A673 (cell line): ENCODE measurements around the gene PRR15. TPM values are rescaled to one million over a fixed set of nuclear protein-coding genes. Genes with fewer than 3 reads are reported as not detected.

ENCODE experiments used
- BruUV-seq: library from RNA; stranded (reverse); fragments of 400-500 nt; replicated peaks from 2 replicates; lab custom pipeline; 2021; lab: Mats Ljungman, UMichigan
- CTCF ChIA-PET: fragments of 300-600 bp; sonication (Branson Sonifier 250); formaldehyde crosslinking; loops from one replicate; lab custom pipeline; 2022; ENCODE audit warnings: antibody characterized with exemption; lab: Charles Lee
- POLR2A ChIA-PET: fragments of 300-600 bp; sonication (Branson Sonifier 250); formaldehyde crosslinking; loops from one replicate; lab custom pipeline; 2022; ENCODE audit warnings: antibody characterized with exemption; ENCODE audit not compliant: low non-redundant PET; lab: Charles Lee
- DNase-seq: peaks from one replicate; pipeline ENCODE4 v3.0.0-alpha.2; 2015; ENCODE audit warnings: low spot score
- H3K27ac ChIP-seq: fragments of 200-600 bp; sonication (generic); 2 replicates; pipeline ENCODE4 v1.5.1; 2016; ENCODE audit warnings: mixed run types, low read depth, mild to moderate bottlenecking, mixed read lengths, antibody characterized with exemption, low read length; ENCODE audit not compliant: poor library complexity, severe bottlenecking
- H3K27me3 ChIP-seq: fragments of 200-600 bp; sonication (generic); replicated peaks from 2 replicates; pipeline ENCODE4 v1.6.1; 2017; ENCODE audit warnings: mixed run types, low read depth, mild to moderate bottlenecking, mixed read lengths, antibody characterized with exemption, low read length; ENCODE audit not compliant: insufficient read depth, poor library complexity
- H3K36me3 ChIP-seq: fragments of 200-600 bp; sonication (generic); 2 replicates; pipeline ENCODE4 v1.6.1; 2016; ENCODE audit warnings: mixed run types, mild to moderate bottlenecking, mixed read lengths, antibody characterized with exemption, low read length; ENCODE audit not compliant: insufficient read depth, poor library complexity, severe bottlenecking
- H3K4me1 ChIP-seq: fragments of 200-600 bp; sonication (generic); 2 replicates; pipeline ENCODE4 v1.6.1; 2017; ENCODE audit warnings: mixed run types, mild to moderate bottlenecking, mixed read lengths, antibody characterized with exemption, low read length; ENCODE audit not compliant: insufficient read depth, poor library complexity, severe bottlenecking
- H3K4me3 ChIP-seq: fragments of 200-600 bp; sonication (generic); 2 replicates; pipeline ENCODE4 v1.5.1; 2016; ENCODE audit warnings: low read depth, mixed run types, mild to moderate bottlenecking, mixed read lengths, low read length; ENCODE audit not compliant: poor library complexity, severe bottlenecking
- H3K9me3 ChIP-seq: fragments of 200-600 bp; sonication (generic); 2 replicates; pipeline ENCODE4 v1.6.1; 2016; ENCODE audit warnings: mixed run types, low read depth, mild to moderate bottlenecking, mixed read lengths, antibody characterized with exemption, low read length; ENCODE audit not compliant: poor library complexity, severe bottlenecking
- CTCF ChIP-seq: fragments of 300-800, 200-600 bp; sonication (generic); conservative IDR thresholded peaks from 2 replicates; pipeline ENCODE4 v1.5.1; 2017; ENCODE audit warnings: low read depth, mild to moderate bottlenecking, antibody characterized with exemption, low read length, moderate library complexity, mixed read lengths
- EZH2 ChIP-seq: fragments of 200-600 bp; sonication (generic); IDR thresholded peaks from 2 replicates; pipeline ENCODE4 v1.6.1; 2017; ENCODE audit warnings: borderline replicate concordance, low read depth, mild to moderate bottlenecking, mixed read lengths, antibody characterized with exemption, low read length; ENCODE audit not compliant: poor library complexity, severe bottlenecking
- intact Hi-C: fragments of 100-400 bp; cut with micrococcal nuclease; formaldehyde crosslinking; loops from one replicate; pipeline ENCODE4 v1.10.0; 2022; ENCODE audit not compliant: unreplicated experiment
- total RNA-seq: library from RNA; stranded (reverse); gene quantifications from 2 replicates; pipeline ENCODE4 v1.2.3, GENCODE V29; 2021

The PRR15 gene
- total RNA-seq, 1 experiment from 2014 or later: 0.17 TPM

DNA sequence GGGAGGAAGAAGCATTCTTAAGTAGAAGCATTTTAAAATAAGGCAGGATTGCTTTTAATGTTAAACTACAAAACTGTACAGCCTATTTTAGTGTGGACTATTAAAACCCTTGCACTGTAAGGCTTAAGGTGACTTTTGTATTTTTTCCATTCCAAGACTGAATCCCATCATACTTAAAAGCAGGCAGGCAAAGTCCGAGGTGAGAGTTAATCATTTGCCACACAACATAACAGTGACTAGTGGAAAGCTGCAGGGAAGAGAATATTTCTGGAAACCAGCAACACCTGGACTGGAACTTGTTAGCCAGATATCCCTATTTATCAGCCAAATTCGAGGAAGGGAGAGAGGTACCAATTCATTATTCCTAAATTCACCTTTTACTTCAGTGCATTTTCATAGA, 3.5 kb downstream of the PRR15 start:
- H3K4me3 ChIP-seq: no peak overlapping the region
- POLR2A ChIA-PET: no interaction called here
- no peak for DNase-seq
- H3K27ac ChIP-seq: no peak overlapping the region
- no peaks in the 10 kb centered on the region for H3K9me3 ChIP-seq
- no TSS peak for BruUV-seq
- intact Hi-C loops: no loop called here
- H3K36me3 ChIP-seq: no peaks in the 10 kb centered on the region
- CTCF ChIA-PET: no interaction called here
- peaks cover 16% of the 10 kb centered on the region for H3K4me1 ChIP-seq
- TF ChIP-seq CTCF: no peak
- no peak for TF ChIP-seq EZH2
- peaks cover 71% of the 10 kb centered on the region for H3K27me3 ChIP-seq

DNA sequence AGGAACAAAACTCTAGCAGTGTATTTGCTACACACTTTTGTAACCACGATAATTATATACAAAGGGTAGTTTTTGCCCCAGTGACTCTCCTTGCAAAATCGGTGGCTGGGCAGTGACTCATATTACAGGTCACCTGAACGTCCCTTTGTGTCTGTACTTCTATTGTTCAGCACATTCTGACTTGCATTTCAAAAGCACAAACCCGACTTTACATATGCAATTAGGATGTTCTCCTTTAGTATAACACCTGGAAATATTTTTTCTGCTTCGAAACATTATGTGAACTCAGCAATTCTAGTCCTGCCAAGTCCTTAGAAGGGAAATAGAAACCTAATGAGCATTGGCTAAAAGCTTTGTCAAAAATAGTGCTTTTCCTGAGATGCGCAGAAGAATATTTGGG, 6.0 kb downstream of the PRR15 start:
- TF ChIP-seq EZH2 (no peak), CTCF (no peak)
- DNase-seq: no peak
- POLR2A ChIA-PET: no interaction called here
- H3K9me3 ChIP-seq: no peaks in the 10 kb centered on the region
- no peaks in the 10 kb centered on the region for H3K36me3 ChIP-seq
- BruUV-seq: no TSS peak
- intact Hi-C loops: no loop called here
- H3K27me3 ChIP-seq: peaks cover 54% of the 10 kb centered on the region
- CTCF ChIA-PET: no interaction called here
- H3K4me3 ChIP-seq: no peak overlapping the region
- no peak overlapping the region for H3K27ac ChIP-seq
- peaks cover 11% of the 10 kb centered on the region for H3K4me1 ChIP-seq

DNA sequence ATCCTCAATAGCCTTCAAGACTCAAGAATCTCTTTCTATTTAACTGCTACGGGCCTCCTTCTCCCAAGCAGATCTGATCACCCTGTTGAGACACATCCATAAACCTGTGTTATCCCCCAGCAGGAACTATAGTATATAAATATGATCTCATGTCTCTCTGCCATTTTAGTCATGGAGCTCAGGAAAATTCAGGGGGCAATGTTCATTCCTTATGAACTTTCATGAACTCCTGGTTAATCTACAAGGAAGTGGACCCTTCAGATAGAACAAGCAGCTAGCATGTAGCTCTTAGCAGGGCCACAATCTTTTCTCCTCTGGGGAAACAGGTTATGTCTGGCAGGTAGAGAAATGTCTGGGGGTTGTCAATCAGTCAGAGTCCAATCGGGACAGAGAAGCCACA, 8.9 kb downstream of the PRR15 start:
- no TSS peak for BruUV-seq
- TF ChIP-seq CTCF: no peak
- TF ChIP-seq EZH2: no peak
- Histone ChIP-seq H3K4me3 (no peak overlapping the region), H3K9me3 (peaks cover 4% of the 10 kb centered on the region), H3K36me3 (no peaks in the 10 kb centered on the region), H3K27ac (no peak overlapping the region), H3K27me3 (peaks cover 30% of the 10 kb centered on the region), H3K4me1 (no peaks in the 10 kb centered on the region)
- intact Hi-C loops: no loop called here
- ChIA-PET CTCF (no interaction called here), POLR2A (no interaction called here)
- no peak for DNase-seq
